A375 (cell line): Measurements from ENCODE around the gene CTDSPL. TPM values are rescaled to one million over a fixed set of nuclear protein-coding genes. Genes with fewer than 3 reads are reported as not detected.

ENCODE experiments used
- small RNA-seq: library from RNA; depleted of rRNA; stranded (forward); fragments of <200 nt; gene quantifications from one replicate; pipeline ENCODE3, GENCODE V24; 2014
- total RNA-seq: library from RNA; depleted of rRNA; stranded (reverse); fragments of >200 nt; shearing (Covaris generic); gene quantifications from 2 replicates; pipeline ENCODE4 v1.2.3, GENCODE V29; 2014; rRNA removed

The CTDSPL gene
- 7.0 and 7.5 TPM in 2 replicates for total RNA-seq

GRCh38 chr3:37861620-37862041 lies at the start of gene CTDSPL:
Gene CTDSPL (plus strand): TSS chr3:37861880. CDS start chr3:37862200, 320 bp downstream.

DNA sequence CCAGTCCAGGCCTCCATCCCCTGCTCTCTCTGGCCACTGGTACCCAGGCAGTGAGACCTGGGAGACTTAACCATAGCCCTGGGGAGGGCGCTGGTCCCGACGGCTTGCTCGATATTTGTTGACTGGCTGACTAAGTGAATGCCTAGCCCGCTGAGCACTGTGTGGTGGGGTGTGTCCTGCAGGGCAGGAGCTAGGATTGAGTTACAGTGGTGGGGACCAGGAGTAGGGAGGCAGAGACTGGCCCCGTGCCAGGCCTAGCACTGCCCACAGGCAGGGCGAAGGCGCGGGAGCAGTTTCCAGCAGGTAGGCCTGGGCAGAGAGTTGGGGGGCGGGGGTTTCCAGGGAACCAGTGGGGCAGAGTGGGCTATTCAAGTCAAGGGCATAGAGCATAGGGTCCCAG lies 128.8 kb downstream of the CTDSPL start, which contains the start of gene VILL:
TSS of gene VILL (plus strand) at position 260 of the 400 bp plus-strand sequence. CDS start 2,887 bp downstream, outside the sequence.

GRCh38 chr3:38029400-38030125 lies 167.9 kb downstream of the CTDSPL start, which contains the start of gene PLCD1:
Gene PLCD1 (minus strand): TSS chr3:38029642. CDS start chr3:38029539, 103 bp downstream.

Small RNA genes within 50 kb of the gene (small RNA-seq; reads per million reads assigned to genes)
- gene MIR26A1, result not detected
- gene RF00019, result not detected

Other genes starting within 250 kb of the CTDSPL start
- gene VILL, start 128.9 kb downstream of the CTDSPL start, total RNA-seq, result 2.0 and 2.9 TPM in 2 replicates
- gene PLCD1, start 167.8 kb downstream of the CTDSPL start, total RNA-seq, result 6.8 and 7.2 TPM in 2 replicates
- 0.11 TPM in 1 of 2 replicates, not detected in the other for gene DLEC1, start 177.3 kb downstream of the CTDSPL start, total RNA-seq